HG03135 (cell line): ENCODE results near the gene BHLHA15.

Source experiments
- ATAC-seq: cut with Tn5 transposase; IDR thresholded peaks from one replicate; pipeline ENCODE4 v1.9.1; 2021; ENCODE audit warnings: mild to moderate bottlenecking, moderate library complexity; ENCODE audit not compliant: unreplicated experiment

The BHLHA15 gene

GRCh38 chr7:98186452-98187137, 24.6 kb upstream of the BHLHA15 start:
- no peak for ATAC-seq

- no peak for ATAC-seq
These were observed 24.1 kb upstream of the BHLHA15 start for GRCh38 chr7:98187138-98187502.

- ATAC-seq, result no peak
These were observed 21.7 kb upstream of the BHLHA15 start for GRCh38 chr7:98189559-98189958.

- ATAC-seq, result no peak
These were observed 19.4 kb upstream of the BHLHA15 start for GRCh38 chr7:98191668-98192431.

GRCh38 chr7:98192781-98193457, 18.3 kb upstream of the BHLHA15 start:
- ATAC-seq, result no peak

- ATAC-seq, result no peak
These were observed 17.6 kb upstream of the BHLHA15 start for GRCh38 chr7:98193474-98194180.

GRCh38 chr7:98194186-98194585, 17.1 kb upstream of the BHLHA15 start:
- no peak for ATAC-seq

GRCh38 chr7:98194672-98195457, 16.4 kb upstream of the BHLHA15 start:
- no peak for ATAC-seq

- no peak for ATAC-seq
These were observed 14.3 kb upstream of the BHLHA15 start for GRCh38 chr7:98196706-98197605.

GRCh38 chr7:98199131-98199530, 12.1 kb upstream of the BHLHA15 start:
- ATAC-seq, result no peak

GRCh38 chr7:98200364-98200763, 10.9 kb upstream of the BHLHA15 start:
- ATAC-seq, result peak; percentile 43

GRCh38 chr7:98202367-98203195, 8.7 kb upstream of the BHLHA15 start:
- peak; percentile 91 for ATAC-seq

GRCh38 chr7:98203261-98203963, 7.8 kb upstream of the BHLHA15 start:
- no peak for ATAC-seq

- no peak for ATAC-seq
These were observed 7.2 kb upstream of the BHLHA15 start for GRCh38 chr7:98203964-98204605.

- no peak for ATAC-seq
These were observed 6.6 kb upstream of the BHLHA15 start for GRCh38 chr7:98204670-98205069.

GRCh38 chr7:98205162-98205845, 5.9 kb upstream of the BHLHA15 start:
- ATAC-seq, result no peak
